ENCODE measurements around the gene RPN2.

Gene RPN2

GRCh38 chr20:37249304-37249703 lies 70.2 kb downstream of the RPN2 start:
- FAIRE-seq: no peak
- TF ChIP-seq CTCF (IDR thresholded peaks at IDR 0.05; ENCODE audit: insufficient read depth, missing control alignments): no peak
- DNase-seq (ENCODE audit: insufficient read length, low spot score): no peak

- DNase-seq (ENCODE audit: insufficient read length, low spot score) (no peak), FAIRE-seq (no peak)
- TF ChIP-seq CTCF (IDR thresholded peaks at IDR 0.05; ENCODE audit: insufficient read depth, missing control alignments): no peak
Measured at GRCh38 chr20:37251825-37252477, 72.8 kb downstream of the RPN2 start.

- FAIRE-seq (no peak), DNase-seq (ENCODE audit: insufficient read length, low spot score) (no peak)
- TF ChIP-seq CTCF (IDR thresholded peaks at IDR 0.05; ENCODE audit: insufficient read depth, missing control alignments): no peak
Measured at GRCh38 chr20:37253087-37253486, 74.0 kb downstream of the RPN2 start.

GRCh38 chr20:37254114-37254878 lies 75.2 kb downstream of the RPN2 start:
- FAIRE-seq: no peak
- no peak for DNase-seq (ENCODE audit: insufficient read length, low spot score)
- TF ChIP-seq CTCF (IDR thresholded peaks at IDR 0.05; ENCODE audit: insufficient read depth, missing control alignments): no peak

GRCh38 chr20:37256286-37256685 lies 77.2 kb downstream of the RPN2 start:
- FAIRE-seq: no peak
- no peak for TF ChIP-seq CTCF (IDR thresholded peaks at IDR 0.05; ENCODE audit: insufficient read depth, missing control alignments)
- no peak for DNase-seq (ENCODE audit: insufficient read length, low spot score)

GRCh38 chr20:37257530-37257929 lies 78.4 kb downstream of the RPN2 start:
- no peak for DNase-seq (ENCODE audit: insufficient read length, low spot score)
- no peak for FAIRE-seq
- TF ChIP-seq CTCF (IDR thresholded peaks at IDR 0.05; ENCODE audit: insufficient read depth, missing control alignments): no peak

- FAIRE-seq: no peak
- TF ChIP-seq CTCF (IDR thresholded peaks at IDR 0.05; ENCODE audit: insufficient read depth, missing control alignments): no peak
- no peak for DNase-seq (ENCODE audit: insufficient read length, low spot score)
Measured at GRCh38 chr20:37257988-37258387, 78.9 kb downstream of the RPN2 start.

Data from D721Med (cell line).